ENCODE data around the gene MAP3K20. TPM values are rescaled to one million over a fixed set of nuclear protein-coding genes. Genes with fewer than 3 reads are reported as not detected.

MAP3K20 gene
- total and polyA plus RNA-seq, 10 of the 15 experiments (the other 5 are each of a cell fraction or from before 2014, with no cell fraction given): 0.04 to 5.6 (median 2.3) TPM

- TF ChIP-seq IRF5 (IDR thresholded peaks at IDR 0.05; ENCODE audit: borderline replicate concordance): no peak
Observed at GRCh38 chr2:173191601-173192000, 116.0 kb downstream of the MAP3K20 start (continued).

GRCh38 chr2:173192071-173192470 is 116.4 kb downstream of the MAP3K20 start:
- H3K4me2 ChIP-seq (ENCODE audit: control insufficient read depth, insufficient read depth): no peak overlapping the region
- DNase-seq (ENCODE audit: low read depth, low spot score): no peak
- in situ Hi-C loops (cut with MboI): no loop called here
- no peaks in the 10 kb centered on the region for H3K79me2 ChIP-seq (ENCODE audit: control insufficient read depth, insufficient read depth, low read length)
- no peaks in the 10 kb centered on the region for H3K36me3 ChIP-seq (ENCODE audit: control insufficient read depth in 2 of 2, insufficient read depth in 2 of 2, low read length in 1 of 2)
- 88% methylated on average over 4 of the region's 4 CpGs for WGBS (ENCODE audit: insufficient coverage, insufficient replicate concordance, low lambda C conversion rate, missing lambda C conversion rate)
- POLR2A ChIA-PET: no interaction called here
- no peaks in the 10 kb centered on the region for H3K4me1 ChIP-seq (ENCODE audit: control insufficient read depth, insufficient read depth, low read length)
- H4K20me1 ChIP-seq (ENCODE audit: control insufficient read depth, insufficient read depth): no peaks in the 10 kb centered on the region
- H2AFZ ChIP-seq (ENCODE audit: control insufficient read depth, low read depth, low read length): no peak overlapping the region
- SMC1A ChIA-PET (ENCODE audit: uncharacterized antibody, unreplicated experiment): no interaction called here
- no peak overlapping the region for H3K27ac ChIP-seq (ENCODE audit: control insufficient read depth, insufficient read depth)
- RAD21 ChIA-PET (ENCODE audit: unreplicated experiment): no interaction called here
- no peaks in the 10 kb centered on the region for H3K27me3 ChIP-seq (replicated peaks in 1 of 2; ENCODE audit: control insufficient read depth in 2 of 2, insufficient read depth in 2 of 2, low read length in 1 of 2)
- intact Hi-C loops (cut with micrococcal nuclease; ENCODE audit: unreplicated experiment): no loop called here
- no TSS peak for BruUV-seq (replicated peaks)
- H3K4me3 ChIP-seq: no peak overlapping the region
- no peak for ATAC-seq
- no peak for TF ChIP-seq BCL3 (IDR thresholded peaks at IDR 0.05; ENCODE audit: borderline replicate concordance, insufficient read depth, low read depth, low read length, poor library complexity, severe bottlenecking)
- TF ChIP-seq ZSCAN29 (IDR thresholded peaks at IDR 0.05): no peak
- TF ChIP-seq ATF2 (IDR thresholded peaks at IDR 0.05; ENCODE audit: low read length): no peak
- no peak for FAIRE-seq
- H3K9ac ChIP-seq (ENCODE audit: control insufficient read depth, insufficient read depth, low read length): no peak overlapping the region
- CTCF ChIA-PET: no interaction called here
- H3K9me3 ChIP-seq (replicated peaks; ENCODE audit: control insufficient read depth, insufficient read depth, low read length): no peaks in the 10 kb centered on the region
